Measurements from ENCODE around the gene DAPK1.

Gene DAPK1

GRCh38 chr9:87694236-87694755 lies 196.6 kb downstream of the DAPK1 start:
- Histone ChIP-seq H3K9ac (ENCODE audit: low read length) (no peak overlapping the region), H3K36me3 (replicated peaks; ENCODE audit: insufficient read depth, low read length) (no peaks in the 10 kb centered on the region; the same call in 1 of the 2 replicates), H3F3A (ENCODE audit: insufficient read depth, low read length) (no peaks in the 10 kb centered on the region), H3K4me2 (ENCODE audit: low read depth, low read length) (no peak overlapping the region), H3K79me2 (ENCODE audit: low read length) (peaks cover 6% of the 10 kb centered on the region; the same call in 1 of the 2 replicates), H3K9me2 (replicated peaks; ENCODE audit: insufficient read depth, low read length) (no peaks in the 10 kb centered on the region), H3K4me3 (ENCODE audit: low read length) (no peak overlapping the region), H3K4me1 (ENCODE audit: low read length) (no peaks in the 10 kb centered on the region), H3K27ac (ENCODE audit: low read length) (no peak overlapping the region), H2AFZ (ENCODE audit: low read length) (no peak overlapping the region), H3K27me3 (replicated peaks; ENCODE audit: insufficient read depth, low read length) (no peaks in the 10 kb centered on the region), H3K9me3 (replicated peaks; ENCODE audit: insufficient read depth, low read length) (no peaks in the 10 kb centered on the region), H4K20me1 (ENCODE audit: insufficient read depth, low read length) (no peaks in the 10 kb centered on the region)
- TF ChIP-seq EZH2phosphoT487 (IDR thresholded peaks at IDR 0.05; ENCODE audit: low read length), result no peak
- TF ChIP-seq EZH2 (optimal IDR thresholded peaks at IDR 0.05; ENCODE audit: low read depth, low read length), result no peak
- TF ChIP-seq CTCF (IDR thresholded peaks at IDR 0.05; ENCODE audit: low read length), result no peak
- no peak for DNase-seq

GRCh38 chr9:87695523-87695922 lies 197.9 kb downstream of the DAPK1 start:
- H3K9ac ChIP-seq (ENCODE audit: low read length), result no peak overlapping the region
- H3K9me3 ChIP-seq (replicated peaks; ENCODE audit: insufficient read depth, low read length), result no peaks in the 10 kb centered on the region
- no peaks in the 10 kb centered on the region for H4K20me1 ChIP-seq (ENCODE audit: insufficient read depth, low read length)
- no peak for TF ChIP-seq EZH2 (optimal IDR thresholded peaks at IDR 0.05; ENCODE audit: low read depth, low read length)
- TF ChIP-seq EZH2phosphoT487 (IDR thresholded peaks at IDR 0.05; ENCODE audit: low read length), result no peak
- TF ChIP-seq CTCF (IDR thresholded peaks at IDR 0.05; ENCODE audit: low read length), result no peak
- DNase-seq, result no peak
- H3K27ac ChIP-seq (ENCODE audit: low read length), result no peak overlapping the region
- H3K9me2 ChIP-seq (replicated peaks; ENCODE audit: insufficient read depth, low read length), result no peaks in the 10 kb centered on the region
- H3K4me3 ChIP-seq (ENCODE audit: low read length), result no peak overlapping the region
- H2AFZ ChIP-seq (ENCODE audit: low read length), result no peak overlapping the region
- no peak overlapping the region for H3K4me2 ChIP-seq (ENCODE audit: low read depth, low read length)
- H3F3A ChIP-seq (ENCODE audit: insufficient read depth, low read length), result no peaks in the 10 kb centered on the region
- H3K36me3 ChIP-seq (replicated peaks; ENCODE audit: insufficient read depth, low read length), result no peaks in the 10 kb centered on the region; the same call in 1 of the 2 replicates
- no peaks in the 10 kb centered on the region for H3K27me3 ChIP-seq (replicated peaks; ENCODE audit: insufficient read depth, low read length)
- peaks cover 6% of the 10 kb centered on the region; the same call in 1 of the 2 replicates for H3K79me2 ChIP-seq (ENCODE audit: low read length)
- no peaks in the 10 kb centered on the region for H3K4me1 ChIP-seq (ENCODE audit: low read length)

- Histone ChIP-seq H2AFZ (ENCODE audit: low read length) (no peak overlapping the region), H3K79me2 (ENCODE audit: low read length) (peaks cover 6% of the 10 kb centered on the region; the same call in 1 of the 2 replicates), H3K9ac (ENCODE audit: low read length) (no peak overlapping the region), H3K9me2 (replicated peaks; ENCODE audit: insufficient read depth, low read length) (no peaks in the 10 kb centered on the region), H3K27me3 (replicated peaks; ENCODE audit: insufficient read depth, low read length) (no peaks in the 10 kb centered on the region), H3K36me3 (replicated peaks; ENCODE audit: insufficient read depth, low read length) (no peaks in the 10 kb centered on the region; the same call in 1 of the 2 replicates), H4K20me1 (ENCODE audit: insufficient read depth, low read length) (no peaks in the 10 kb centered on the region), H3K4me2 (ENCODE audit: low read depth, low read length) (no peak overlapping the region), H3K27ac (ENCODE audit: low read length) (no peak overlapping the region), H3K4me1 (ENCODE audit: low read length) (no peaks in the 10 kb centered on the region), H3K9me3 (replicated peaks; ENCODE audit: insufficient read depth, low read length) (no peaks in the 10 kb centered on the region), H3K4me3 (ENCODE audit: low read length) (no peak overlapping the region), H3F3A (ENCODE audit: insufficient read depth, low read length) (no peaks in the 10 kb centered on the region)
- TF ChIP-seq EZH2phosphoT487 (IDR thresholded peaks at IDR 0.05; ENCODE audit: low read length), result no peak
- TF ChIP-seq EZH2 (optimal IDR thresholded peaks at IDR 0.05; ENCODE audit: low read depth, low read length), result no peak
- TF ChIP-seq CTCF (IDR thresholded peaks at IDR 0.05; ENCODE audit: low read length), result no peak
- no peak for DNase-seq
These were observed 199.0 kb downstream of the DAPK1 start for GRCh38 chr9:87696641-87697040.
